Measurements from ENCODE around the gene HYAL2.

The HYAL2 gene

GRCh38 chr3:50303013-50303815 is 19.3 kb downstream of the HYAL2 start, which contains the start of gene HYAL1:
TSS of gene HYAL1 (minus strand) at chr3:50303574. CDS start at chr3:50302956, 618 bp downstream.
- DNase-seq = no peak

- no peak for DNase-seq
Measured at GRCh38 chr3:50302095-50303012, 20.2 kb downstream of the HYAL2 start.

GRCh38 chr3:50300681-50301254 is 21.8 kb downstream of the HYAL2 start:
- no peak for DNase-seq

GRCh38 chr3:50299929-50300680 is 22.4 kb downstream of the HYAL2 start:
- no peak for DNase-seq

GRCh38 chr3:50299638-50299928 is 23.0 kb downstream of the HYAL2 start:
- no peak for DNase-seq

GRCh38 chr3:50298836-50299637 is 23.5 kb downstream of the HYAL2 start, which contains the start of the genes HYAL3 and NAA80:
TSS of gene HYAL3 (minus strand) at chr3:50299405. CDS start at chr3:50295602, 3,803 bp downstream.
TSS of gene NAA80 (minus strand) at chr3:50299405. CDS start at chr3:50297463, 1,942 bp downstream.
- DNase-seq = peak; percentile 100

- no peak for DNase-seq
Measured at GRCh38 chr3:50297896-50298725, 24.4 kb downstream of the HYAL2 start.

GRCh38 chr3:50297384-50297775 is 25.2 kb downstream of the HYAL2 start:
- no peak for DNase-seq

- DNase-seq = no peak
Measured at GRCh38 chr3:50296721-50297383, 25.7 kb downstream of the HYAL2 start.

- no peak for DNase-seq
Measured at GRCh38 chr3:50295553-50296431, 26.8 kb downstream of the HYAL2 start.

- no peak for DNase-seq
Measured at GRCh38 chr3:50294492-50295403, 27.8 kb downstream of the HYAL2 start.

- no peak for DNase-seq
Measured at GRCh38 chr3:50294089-50294488, 28.5 kb downstream of the HYAL2 start.

- no peak for DNase-seq
Measured at GRCh38 chr3:50293079-50293801, 29.3 kb downstream of the HYAL2 start.

- DNase-seq = peak; percentile 95
Measured at GRCh38 chr3:50292159-50293078, 30.1 kb downstream of the HYAL2 start, which contains the start of gene IFRD2. TSS of gene IFRD2 (minus strand) at chr3:50292429. CDS start at chr3:50292274, 155 bp downstream.

GRCh38 chr3:50290161-50290641 is 32.3 kb downstream of the HYAL2 start:
- no peak for DNase-seq

GRCh38 chr3:50289130-50289529 is 33.4 kb downstream of the HYAL2 start:
- no peak for DNase-seq

Measured in central memory CD4-positive, alpha-beta T cell (primary cell).